Left hindlimb (tissue), 1 donor: ENCODE measurements around the gene UQCC2.

Experiments
- DNase-seq: peaks from one replicate; pipeline ENCODE4 v3.0.0-alpha.2; 2018

Gene UQCC2

GRCh38 chr6:33711140-33712129 is at the start of gene UQCC2:
Gene UQCC2 (minus strand): TSS chr6:33711700. CDS start chr6:33711686, 14 bp downstream.
- peak; percentile 98 for DNase-seq

GRCh38 chr6:33759887-33760629 is 48.6 kb upstream of the UQCC2 start:
- no peak for DNase-seq

- DNase-seq: no peak
These were observed 47.3 kb upstream of the UQCC2 start for GRCh38 chr6:33758815-33759216.

- no peak for DNase-seq
These were observed 46.4 kb upstream of the UQCC2 start for GRCh38 chr6:33757906-33758305.

GRCh38 chr6:33757113-33757512 is 45.6 kb upstream of the UQCC2 start:
- no peak for DNase-seq

- DNase-seq: no peak
These were observed 44.9 kb upstream of the UQCC2 start for GRCh38 chr6:33756211-33756954.

GRCh38 chr6:33755070-33755869 is 43.8 kb upstream of the UQCC2 start:
- no peak for DNase-seq

- no peak for DNase-seq
These were observed 42.7 kb upstream of the UQCC2 start for GRCh38 chr6:33754222-33754621.

- DNase-seq: no peak
These were observed 41.1 kb upstream of the UQCC2 start for GRCh38 chr6:33752646-33753015.

GRCh38 chr6:33751771-33752645 is 40.5 kb upstream of the UQCC2 start:
- no peak for DNase-seq

- DNase-seq: no peak
These were observed 38.9 kb upstream of the UQCC2 start for GRCh38 chr6:33750244-33750991.

GRCh38 chr6:33749401-33749800 is 37.9 kb upstream of the UQCC2 start:
- DNase-seq: no peak

GRCh38 chr6:33748841-33749240 is 37.3 kb upstream of the UQCC2 start:
- no peak for DNase-seq

GRCh38 chr6:33747823-33748222 is 36.3 kb upstream of the UQCC2 start:
- no peak for DNase-seq

- DNase-seq: peak; percentile 58
These were observed 35.2 kb upstream of the UQCC2 start, which contains the start of gene IP6K3 for GRCh38 chr6:33746651-33747100. Gene IP6K3 (minus strand): TSS chr6:33746905. CDS start chr6:33735476, 11,429 bp downstream.

GRCh38 chr6:33746036-33746600 is 34.6 kb upstream of the UQCC2 start:
- DNase-seq: peak; percentile 61

GRCh38 chr6:33745548-33745947 is 34.0 kb upstream of the UQCC2 start:
- no peak for DNase-seq

GRCh38 chr6:33744895-33745546 is 33.5 kb upstream of the UQCC2 start:
- DNase-seq: no peak
